ENCODE results near the gene COPG1.

DNA sequence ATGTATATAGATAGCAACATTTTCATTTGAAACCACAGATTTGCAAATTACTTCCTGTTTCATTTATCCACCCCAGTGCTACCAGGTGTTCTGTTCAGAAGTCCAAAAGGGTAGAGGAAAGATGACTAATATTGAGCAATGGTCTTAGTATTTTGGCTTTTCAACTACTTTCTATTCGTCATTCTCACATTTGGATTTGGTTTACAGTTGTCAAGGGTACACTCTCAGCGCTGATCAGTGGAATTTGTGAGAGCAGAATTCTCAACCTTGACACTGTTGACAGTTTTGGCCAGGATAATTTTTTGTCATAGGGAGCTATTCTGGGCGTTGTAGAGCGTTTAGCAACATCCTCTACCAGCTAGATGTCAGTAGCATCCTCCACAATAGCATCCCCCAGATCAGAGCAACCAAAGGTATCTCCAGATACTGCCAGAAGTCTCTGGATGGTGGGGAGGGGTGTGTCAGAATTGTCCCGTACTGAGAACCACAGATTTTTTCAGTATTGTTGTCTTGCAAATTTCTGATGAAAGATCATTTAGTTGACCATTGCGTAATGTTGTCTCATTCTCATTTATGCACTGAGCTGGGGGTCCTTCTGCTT lies 33.4 kb downstream of the COPG1 start:
- TF ChIP-seq EZH2 (IDR thresholded peaks at IDR 0.05; ENCODE audit: insufficient read depth, low read length) (no peak), CTCF (IDR thresholded peaks at IDR 0.05; ENCODE audit: insufficient read depth, low read depth, low read length) (no peak)

All from astrocyte (in vitro differentiated cells and primary cell).